HG03439 (cell line): ENCODE measurements around the gene PSAPL1.

Experiments used
- ATAC-seq: cut with Tn5 transposase; IDR thresholded peaks from one replicate; pipeline ENCODE4 v1.9.1; 2021; ENCODE audit warnings: mild to moderate bottlenecking, moderate library complexity; ENCODE audit not compliant: unreplicated experiment

The PSAPL1 gene

DNA sequence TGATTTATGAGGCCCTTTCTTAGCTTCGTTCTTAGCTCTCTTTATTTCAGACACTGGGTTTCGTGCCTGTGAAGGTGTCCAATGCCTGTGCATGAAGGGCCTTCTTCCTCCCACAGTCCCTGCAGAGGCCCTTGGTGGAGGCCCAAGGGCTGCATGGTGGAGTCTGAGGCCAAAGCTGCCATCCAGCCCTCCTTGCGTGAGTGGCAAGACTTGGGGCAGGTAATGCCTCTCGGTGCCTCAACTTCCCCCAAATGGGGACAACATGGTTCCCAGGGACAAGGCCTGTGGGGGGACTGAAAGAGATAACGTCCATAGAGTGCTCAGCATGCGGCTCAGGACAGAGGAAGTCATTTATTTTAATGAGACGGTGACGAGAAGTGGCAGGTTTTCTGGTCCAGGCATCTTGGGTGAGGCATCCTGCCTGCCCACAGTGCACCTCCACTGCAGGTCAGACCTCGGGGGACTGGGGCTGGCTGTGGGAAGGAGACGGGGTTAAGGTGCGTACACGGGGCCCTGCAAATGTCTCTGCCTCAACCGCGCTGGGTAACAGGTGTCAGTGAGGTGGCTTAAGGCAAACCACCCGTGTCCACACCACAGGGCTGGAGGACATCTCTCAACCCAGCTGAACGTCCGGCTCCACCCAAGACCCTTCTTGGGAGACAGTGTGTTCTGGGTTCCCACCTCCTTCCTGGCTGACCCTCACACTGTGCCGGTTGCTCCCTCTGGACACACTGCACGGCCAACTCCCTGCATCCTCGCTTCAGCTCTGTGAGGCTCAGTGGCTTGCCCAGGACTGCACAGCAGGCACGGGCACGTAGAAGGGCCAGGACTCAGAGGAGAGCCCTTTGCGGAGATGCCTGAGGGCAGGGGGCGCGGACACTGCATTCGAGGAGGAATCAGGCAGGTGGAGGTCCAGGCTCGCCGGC lies 50.5 kb downstream of the PSAPL1 start:
- ATAC-seq = no peak

DNA sequence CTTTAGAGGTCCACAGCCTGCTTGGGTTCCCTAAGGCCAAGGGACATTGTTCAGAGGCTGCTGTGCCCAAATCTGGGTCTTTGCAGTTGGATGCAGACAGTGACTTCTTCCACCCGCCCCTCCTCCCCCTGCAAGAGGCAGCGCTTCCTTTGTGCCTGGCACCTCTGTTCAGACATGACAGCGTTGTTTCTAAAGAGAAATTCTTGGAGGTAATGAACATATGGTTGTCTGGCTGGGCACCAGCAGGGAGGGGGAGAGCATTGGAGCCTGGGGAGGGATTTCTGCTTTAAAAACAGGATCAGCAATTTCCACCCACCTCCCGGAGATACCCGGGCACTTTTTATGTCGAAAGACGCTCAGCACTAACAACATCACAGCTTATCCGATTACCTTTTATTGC lies 51.5 kb downstream of the PSAPL1 start:
- ATAC-seq = no peak

GRCh38 chr4:7382634-7383014 lies 52.1 kb downstream of the PSAPL1 start:
- ATAC-seq = no peak

- no peak for ATAC-seq
Measured at GRCh38 chr4:7381890-7382633, 52.7 kb downstream of the PSAPL1 start.

DNA sequence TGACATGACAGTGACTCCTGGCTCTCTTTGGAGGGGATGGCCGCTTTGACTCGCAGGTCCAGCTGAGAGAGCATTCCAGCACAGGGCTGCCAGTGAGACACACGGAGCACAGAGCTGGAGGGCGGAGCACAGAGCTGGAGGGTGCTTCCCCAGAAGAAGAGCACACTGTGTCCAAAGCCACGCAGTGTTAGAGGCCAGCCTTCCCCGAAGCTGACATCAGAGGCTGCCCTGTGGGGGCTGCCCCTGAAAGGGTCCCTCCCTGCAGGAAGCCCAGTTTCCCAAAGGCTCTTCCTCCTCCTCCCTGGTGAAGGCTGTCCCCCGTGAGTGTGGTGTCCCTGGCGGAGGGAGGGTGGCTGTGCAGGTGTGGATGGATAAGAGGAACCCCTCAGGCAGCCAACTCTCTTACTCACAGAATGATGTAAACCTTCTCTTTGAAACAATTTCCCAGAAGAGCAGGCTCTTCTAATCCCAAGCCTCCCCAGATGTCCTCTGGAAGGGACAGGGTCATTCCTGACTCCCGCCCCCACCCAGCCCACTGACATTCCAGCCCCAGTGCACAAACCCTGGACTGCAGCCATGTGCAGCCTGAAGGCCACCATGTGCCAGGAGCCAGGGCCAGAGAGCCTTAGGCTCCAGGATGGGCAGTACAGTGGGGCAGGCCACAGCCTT lies 53.4 kb downstream of the PSAPL1 start:
- ATAC-seq = no peak
